Measurements from ENCODE around the gene BIN1.

DNA sequence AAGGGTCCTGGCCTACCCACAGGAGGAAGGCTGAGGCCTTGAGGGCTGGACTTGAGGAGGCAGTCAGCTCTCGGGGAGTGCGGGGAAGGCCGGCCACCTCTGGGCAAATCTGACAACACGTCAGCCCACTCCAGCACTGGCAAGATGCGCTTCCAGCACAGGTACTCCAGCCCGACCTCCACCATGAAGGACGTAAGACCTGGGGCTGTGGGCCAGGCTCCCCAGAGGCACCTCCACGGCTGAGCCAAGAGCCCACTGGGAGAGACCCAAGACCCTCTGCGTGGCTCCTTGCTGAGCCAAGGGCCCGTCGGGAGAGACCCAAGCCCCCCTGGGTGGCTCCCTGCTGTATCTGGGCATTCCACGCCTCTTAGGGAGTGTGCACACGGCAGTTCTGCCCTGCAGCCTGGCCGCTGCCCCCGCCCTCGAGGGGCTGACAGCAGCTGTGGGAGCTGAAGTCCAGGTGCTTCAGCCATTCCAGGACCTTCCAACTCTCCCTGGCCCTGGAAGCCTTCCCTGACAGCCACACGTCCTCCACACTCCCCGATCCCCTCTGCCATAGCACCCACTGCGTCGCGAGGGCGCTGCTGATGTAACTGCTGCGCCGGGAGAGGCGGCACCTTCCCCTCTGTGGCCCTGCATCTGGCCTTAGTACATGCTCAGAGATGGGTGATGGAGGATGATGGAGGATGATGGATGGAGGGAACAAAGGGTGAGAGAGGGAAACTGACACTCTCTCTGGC, 50.2 kb downstream of the BIN1 start:
- TF ChIP-seq POLR2AphosphoS5 (IDR thresholded peaks at IDR 0.05; ENCODE audit: low read depth, low read length): no peak
- no peak for TF ChIP-seq POLR2A (IDR thresholded peaks at IDR 0.05; ENCODE audit: borderline replicate concordance, extremely low read depth, insufficient read depth, insufficient read length)
- no peak for TF ChIP-seq EZH2phosphoT487 (IDR thresholded peaks at IDR 0.05; ENCODE audit: borderline replicate concordance)
- TF ChIP-seq, protein P1, sequence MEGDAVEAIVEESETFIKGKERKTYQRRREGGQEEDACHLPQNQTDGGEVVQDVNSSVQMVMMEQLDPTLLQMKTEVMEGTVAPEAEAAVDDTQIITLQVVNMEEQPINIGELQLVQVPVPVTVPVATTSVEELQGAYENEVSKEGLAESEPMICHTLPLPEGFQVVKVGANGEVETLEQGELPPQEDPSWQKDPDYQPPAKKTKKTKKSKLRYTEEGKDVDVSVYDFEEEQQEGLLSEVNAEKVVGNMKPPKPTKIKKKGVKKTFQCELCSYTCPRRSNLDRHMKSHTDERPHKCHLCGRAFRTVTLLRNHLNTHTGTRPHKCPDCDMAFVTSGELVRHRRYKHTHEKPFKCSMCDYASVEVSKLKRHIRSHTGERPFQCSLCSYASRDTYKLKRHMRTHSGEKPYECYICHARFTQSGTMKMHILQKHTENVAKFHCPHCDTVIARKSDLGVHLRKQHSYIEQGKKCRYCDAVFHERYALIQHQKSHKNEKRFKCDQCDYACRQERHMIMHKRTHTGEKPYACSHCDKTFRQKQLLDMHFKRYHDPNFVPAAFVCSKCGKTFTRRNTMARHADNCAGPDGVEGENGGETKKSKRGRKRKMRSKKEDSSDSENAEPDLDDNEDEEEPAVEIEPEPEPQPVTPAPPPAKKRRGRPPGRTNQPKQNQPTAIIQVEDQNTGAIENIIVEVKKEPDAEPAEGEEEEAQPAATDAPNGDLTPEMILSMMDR (IDR thresholded peaks at IDR 0.05 in 2 of 3, conservative IDR thresholded peaks at IDR 0.05 in 1 of 3; ENCODE audit: borderline replicate concordance in 1 of 3, insufficient read depth in 1 of 3, low read depth in 2 of 3, low read length in 2 of 3): no peak
- no peak for TF ChIP-seq EZH2 (IDR thresholded peaks at IDR 0.05)
- no peak for TF ChIP-seq TCF7L2 (IDR thresholded peaks at IDR 0.05; ENCODE audit: borderline replicate concordance, extremely low read depth, insufficient read depth, insufficient read length)
- TF ChIP-seq RAD21 (IDR thresholded peaks at IDR 0.05; ENCODE audit: low read depth): no peak
- TF ChIP-seq, protein P2, sequence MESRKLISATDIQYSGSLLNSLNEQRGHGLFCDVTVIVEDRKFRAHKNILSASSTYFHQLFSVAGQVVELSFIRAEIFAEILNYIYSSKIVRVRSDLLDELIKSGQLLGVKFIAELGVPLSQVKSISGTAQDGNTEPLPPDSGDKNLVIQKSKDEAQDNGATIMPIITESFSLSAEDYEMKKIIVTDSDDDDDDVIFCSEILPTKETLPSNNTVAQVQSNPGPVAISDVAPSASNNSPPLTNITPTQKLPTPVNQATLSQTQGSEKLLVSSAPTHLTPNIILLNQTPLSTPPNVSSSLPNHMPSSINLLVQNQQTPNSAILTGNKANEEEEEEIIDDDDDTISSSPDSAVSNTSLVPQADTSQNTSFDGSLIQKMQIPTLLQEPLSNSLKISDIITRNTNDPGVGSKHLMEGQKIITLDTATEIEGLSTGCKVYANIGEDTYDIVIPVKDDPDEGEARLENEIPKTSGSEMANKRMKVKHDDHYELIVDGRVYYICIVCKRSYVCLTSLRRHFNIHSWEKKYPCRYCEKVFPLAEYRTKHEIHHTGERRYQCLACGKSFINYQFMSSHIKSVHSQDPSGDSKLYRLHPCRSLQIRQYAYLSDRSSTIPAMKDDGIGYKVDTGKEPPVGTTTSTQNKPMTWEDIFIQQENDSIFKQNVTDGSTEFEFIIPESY (IDR thresholded peaks at IDR 0.05; ENCODE audit: extremely low read depth, insufficient replicate concordance, low read length): no peak
- no peak for TF ChIP-seq SIN3A (IDR thresholded peaks at IDR 0.05; ENCODE audit: low read depth)
- no peak for TF ChIP-seq SRF (IDR thresholded peaks at IDR 0.05; ENCODE audit: low read depth)
- TF ChIP-seq ZFX (IDR thresholded peaks at IDR 0.05): no peak
